Islet precursor cell (in vitro differentiated cells): ENCODE measurements around the gene CBR3.

Experiments used
- DNase-seq: peaks from one replicate; pipeline ENCODE4 v3.0.0-alpha.2; 2018

The CBR3 gene

DNA sequence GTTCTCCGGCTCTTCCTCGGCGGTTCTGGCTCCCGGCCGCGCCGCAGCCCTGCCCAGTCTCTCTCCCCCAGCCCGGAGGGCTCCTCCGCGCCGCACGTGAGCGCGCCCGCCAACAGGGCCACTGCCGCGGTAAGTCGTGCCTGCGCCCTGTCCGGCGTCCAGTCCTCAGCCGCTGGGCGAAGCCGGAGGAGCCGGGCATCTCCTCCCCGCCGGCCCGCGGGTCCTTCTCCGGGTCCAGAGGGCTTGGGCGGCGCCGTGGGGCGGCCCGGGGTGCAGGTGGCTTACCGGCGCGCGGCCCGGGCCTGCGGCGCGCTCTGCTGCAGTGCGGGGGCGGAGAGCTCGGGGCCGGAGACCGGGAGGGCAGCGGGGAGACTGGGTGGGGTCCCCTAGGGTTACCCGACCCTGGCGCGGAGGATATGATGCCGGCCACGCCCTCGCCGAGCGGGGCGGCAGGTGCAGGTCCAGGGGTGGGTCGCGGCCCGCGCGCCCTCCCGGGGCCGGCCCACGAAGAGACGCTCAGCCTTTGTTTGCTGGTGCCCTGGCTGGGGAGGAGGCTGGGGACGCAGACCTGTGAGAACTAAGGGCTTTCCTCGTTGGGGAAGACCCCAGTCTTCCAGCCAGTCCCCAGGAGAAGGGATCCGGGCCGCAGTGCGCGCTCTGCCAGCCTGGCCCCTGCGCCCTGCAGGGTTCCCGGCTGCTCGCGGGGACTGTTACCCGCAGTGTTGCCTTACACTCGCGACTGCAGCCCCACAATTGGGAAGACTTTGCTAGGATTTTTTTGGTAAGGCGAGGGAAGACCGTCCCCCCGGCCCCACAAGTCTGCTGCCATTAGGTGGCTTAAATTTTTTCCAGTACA, 22.2 kb downstream of the CBR3 start, which contains the start of gene DOP1B:
DOP1B (plus strand) TSS at position 10 of the 856 bp plus-strand sequence. CDS start 7,910 bp downstream, outside the sequence.
- no peak for DNase-seq

GRCh38 chr21:36159356-36159921, 24.6 kb downstream of the CBR3 start:
- no peak for DNase-seq

DNA sequence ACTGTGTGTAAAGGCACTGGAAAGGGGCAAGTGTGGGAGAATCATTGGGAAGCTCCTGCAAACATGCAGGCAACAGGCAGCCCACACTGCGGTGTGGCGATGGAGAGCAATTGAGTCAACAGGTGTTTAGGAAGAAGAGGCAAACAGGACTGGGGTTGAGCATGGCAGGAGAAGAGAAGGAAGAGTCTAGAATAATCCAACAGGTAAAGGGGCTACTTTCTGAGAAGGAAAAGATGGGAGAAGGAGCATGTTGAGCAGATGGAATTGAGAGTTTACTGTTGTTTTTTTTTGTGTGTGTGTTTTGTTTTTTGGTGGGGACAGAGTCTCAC, 25.9 kb downstream of the CBR3 start:
- DNase-seq, result no peak

DNA sequence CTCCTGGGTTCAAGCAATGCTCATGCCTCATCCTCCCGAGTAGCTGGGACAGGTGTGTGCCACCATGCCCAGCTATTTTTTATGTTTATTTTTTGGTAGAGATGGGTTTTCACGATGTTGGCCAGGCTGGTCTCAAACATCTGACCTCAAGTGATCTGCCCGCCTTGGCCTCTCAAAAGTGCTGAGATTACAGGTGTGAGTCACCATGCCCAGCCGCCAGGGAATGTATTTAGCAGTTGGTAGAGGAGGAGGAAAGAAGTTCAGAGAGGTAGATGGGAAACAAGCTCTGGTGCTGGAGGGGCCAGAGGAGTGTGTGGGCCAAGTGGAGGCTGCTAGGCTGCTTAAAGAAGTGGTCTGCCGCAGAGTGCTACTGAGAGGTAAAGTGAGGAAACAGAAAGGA, 27.8 kb downstream of the CBR3 start:
- no peak for DNase-seq

GRCh38 chr21:36163750-36164741, 29.2 kb downstream of the CBR3 start:
- no peak for DNase-seq

DNA sequence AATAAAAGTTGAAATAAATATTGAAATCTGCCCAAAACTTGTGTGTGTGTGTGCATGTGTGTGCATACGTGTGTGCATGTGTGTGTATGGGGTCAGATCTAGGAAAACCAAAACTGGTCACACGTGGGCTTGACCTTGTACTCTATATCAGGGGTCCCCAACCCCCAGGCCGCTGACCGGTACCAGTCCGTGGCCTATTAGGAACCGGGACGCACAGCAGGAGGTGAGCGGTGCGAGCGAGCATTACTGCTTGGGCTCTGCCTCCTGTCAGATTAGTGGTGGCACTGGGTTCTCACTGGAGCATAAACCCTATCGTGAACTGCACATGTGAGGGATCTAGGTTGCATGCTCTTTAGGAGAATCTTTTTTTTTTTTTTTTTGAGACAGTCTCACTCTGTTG, 30.5 kb downstream of the CBR3 start:
- DNase-seq, result no peak

GRCh38 chr21:36166705-36167104, 31.8 kb downstream of the CBR3 start:
- peak; percentile 84 for DNase-seq

GRCh38 chr21:36167541-36167940, 32.7 kb downstream of the CBR3 start:
- DNase-seq, result no peak

DNA sequence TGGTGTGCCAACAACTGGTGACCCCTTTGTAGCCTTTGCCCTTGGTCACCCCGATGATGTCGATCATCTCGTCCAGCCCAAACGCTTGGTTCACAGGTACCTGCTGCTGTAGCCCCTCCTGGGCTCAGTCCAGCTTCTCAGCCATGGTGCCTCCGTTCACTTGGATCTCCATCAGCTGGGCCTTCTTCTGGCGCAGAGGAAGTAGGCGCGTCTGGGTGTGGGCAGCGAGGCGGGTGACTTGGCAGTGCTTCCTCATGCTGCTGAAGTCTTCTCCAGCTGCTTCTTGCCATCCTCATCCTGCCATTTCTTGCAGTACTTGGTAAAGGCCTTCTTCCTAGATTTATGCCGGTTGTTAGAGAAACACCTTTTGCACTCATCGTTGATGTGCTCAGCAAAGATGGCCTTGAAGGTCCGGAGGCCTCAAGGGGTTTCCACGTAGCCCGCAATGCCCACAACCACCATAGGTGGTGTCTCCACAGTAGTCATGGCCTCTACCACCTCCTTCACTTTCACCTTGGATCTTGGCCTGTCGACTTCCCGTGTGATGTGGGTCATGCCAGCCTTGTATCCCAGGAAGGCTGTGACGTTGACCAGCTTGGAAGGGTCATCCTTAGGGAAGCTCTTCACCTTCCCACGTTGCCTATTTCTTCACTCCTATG, 34.7 kb downstream of the CBR3 start:
- no peak for DNase-seq

- no peak for DNase-seq
These were observed 35.9 kb downstream of the CBR3 start for GRCh38 chr21:36170823-36171222.

GRCh38 chr21:36171336-36171735, 36.5 kb downstream of the CBR3 start:
- no peak for DNase-seq

GRCh38 chr21:36171741-36172331, 37.0 kb downstream of the CBR3 start:
- DNase-seq, result no peak

- DNase-seq, result no peak
These were observed 39.9 kb downstream of the CBR3 start for GRCh38 chr21:36174780-36175179.

- no peak for DNase-seq
These were observed 41.1 kb downstream of the CBR3 start for GRCh38 chr21:36175771-36176565.

- no peak for DNase-seq
These were observed 43.5 kb downstream of the CBR3 start for GRCh38 chr21:36178349-36178748.

GRCh38 chr21:36179145-36179544, 44.3 kb downstream of the CBR3 start:
- DNase-seq, result no peak

- DNase-seq, result no peak
These were observed 46.1 kb downstream of the CBR3 start for GRCh38 chr21:36180963-36181362.

- no peak for DNase-seq
These were observed 48.4 kb downstream of the CBR3 start for GRCh38 chr21:36183144-36183795.

GRCh38 chr21:36184545-36184944, 49.7 kb downstream of the CBR3 start:
- DNase-seq, result no peak

DNA sequence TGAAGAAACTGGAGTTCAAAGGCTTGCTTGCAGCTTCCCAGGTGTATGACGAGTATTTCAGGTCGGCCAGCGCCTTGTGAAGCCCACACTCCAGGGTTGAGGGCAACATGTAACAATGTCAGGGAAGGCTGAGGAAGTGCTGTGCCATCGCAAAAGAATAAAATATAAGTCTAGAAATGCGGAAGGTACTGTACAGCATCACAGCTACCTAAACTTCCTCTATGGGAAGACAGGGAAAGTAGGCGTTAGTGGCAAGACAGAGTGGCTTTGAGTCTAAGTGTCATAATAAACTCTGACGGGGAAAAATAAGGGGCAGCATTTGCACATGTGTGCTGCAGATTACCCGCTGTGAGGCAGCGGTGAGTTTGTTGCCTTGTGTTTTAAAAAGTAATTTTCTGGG, 50.6 kb downstream of the CBR3 start:
- no peak for DNase-seq

- DNase-seq, result no peak
These were observed 51.2 kb downstream of the CBR3 start for GRCh38 chr21:36186081-36186480.
